H9 (cell line): ENCODE data around the gene ZNF771. TPM values are rescaled to one million over a fixed set of nuclear protein-coding genes. Genes with fewer than 3 reads are reported as not detected.

ENCODE experiments used
- DNase-seq: peaks from one replicate; pipeline ENCODE4 v3.0.0-alpha.2; 2017
- H2AFZ ChIP-seq: one replicate; pipeline ENCODE4 v1.6.1; 2013; ENCODE audit warnings: mild to moderate bottlenecking, low read length, control low read depth, moderate library complexity
- H2AK5ac ChIP-seq: 2 replicates; pipeline ENCODE4 v1.6.1; 2013; ENCODE audit warnings: low read length, control low read depth, mixed read lengths; ENCODE audit not compliant: insufficient read length
- H2BK120ac ChIP-seq: one replicate; pipeline ENCODE4 v1.6.1; 2013; ENCODE audit warnings: low read depth, mild to moderate bottlenecking, low read length, control low read depth, inconsistent platforms; ENCODE audit not compliant: poor library complexity, severe bottlenecking
- H2BK12ac ChIP-seq: 2 replicates; pipeline ENCODE4 v1.6.1; 2013; ENCODE audit warnings: low read length, control low read depth, mixed read lengths, low read depth; ENCODE audit not compliant: insufficient read length
- H2BK15ac ChIP-seq: 2 replicates; pipeline ENCODE4 v1.6.1; 2013; ENCODE audit warnings: low read depth, low read length, control low read depth
- H2BK20ac ChIP-seq: one replicate; pipeline ENCODE4 v1.6.1; 2013; ENCODE audit warnings: low read depth, mild to moderate bottlenecking, low read length, control low read depth, inconsistent platforms; ENCODE audit not compliant: poor library complexity, severe bottlenecking
- H2BK5ac ChIP-seq: 2 replicates; pipeline ENCODE4 v1.6.1; 2013; ENCODE audit warnings: low read length, control low read depth, mixed read lengths; ENCODE audit not compliant: insufficient read length
- H3K14ac ChIP-seq: 2 replicates; pipeline ENCODE4 v1.6.1; 2013; ENCODE audit warnings: low read length, control low read depth; ENCODE audit not compliant: insufficient read depth
- H3K18ac ChIP-seq: 2 replicates; pipeline ENCODE4 v1.6.1; 2013; ENCODE audit warnings: low read depth, mild to moderate bottlenecking, mixed read lengths, low read length, control low read depth; ENCODE audit not compliant: insufficient read length
- H3K23ac ChIP-seq: 2 replicates; pipeline ENCODE4 v1.6.1; 2013; ENCODE audit warnings: low read length, control low read depth, mixed read lengths, low read depth; ENCODE audit not compliant: insufficient read length
- H3K23me2 ChIP-seq: 2 replicates; pipeline ENCODE4 v1.6.1; 2013; ENCODE audit warnings: low read depth, mild to moderate bottlenecking, mixed read lengths, low read length, control low read depth; ENCODE audit not compliant: insufficient read length, poor library complexity, severe bottlenecking
- H3K27ac ChIP-seq: 2 replicates; pipeline ENCODE4 v1.5.1; 2013; ENCODE audit warnings: low read length, control low read depth, mixed read lengths, low read depth; ENCODE audit not compliant: insufficient read length
- H3K27me3 ChIP-seq: 2 replicates; pipeline ENCODE4 v1.6.1; 2013; ENCODE audit warnings: low read length, control low read depth, inconsistent platforms; ENCODE audit not compliant: insufficient read depth
- H3K4ac ChIP-seq: 2 replicates; pipeline ENCODE4 v1.6.1; 2013; ENCODE audit warnings: low read depth, mild to moderate bottlenecking, control low read depth, inconsistent platforms, low read length, moderate library complexity
- H3K4me1 ChIP-seq: 2 replicates; pipeline ENCODE4 v1.6.1; 2013; ENCODE audit warnings: low read length, control low read depth, inconsistent platforms; ENCODE audit not compliant: insufficient read depth
- H3K4me2 ChIP-seq: 2 replicates; pipeline ENCODE4 v1.6.1; 2013; ENCODE audit warnings: low read length, control low read depth, mixed read lengths; ENCODE audit not compliant: insufficient read length, insufficient read depth
- H3K56ac ChIP-seq: 2 replicates; pipeline ENCODE4 v1.6.1; 2013; ENCODE audit warnings: low read depth, mild to moderate bottlenecking, mixed read lengths, low read length, control low read depth; ENCODE audit not compliant: insufficient read length
- H3K79me1 ChIP-seq: 2 replicates; pipeline ENCODE4 v1.6.1; 2013; ENCODE audit warnings: low read depth, mild to moderate bottlenecking, moderate library complexity, low read length, control low read depth, inconsistent platforms; ENCODE audit not compliant: insufficient read depth, poor library complexity, severe bottlenecking
- H3K79me2 ChIP-seq: 2 replicates; pipeline ENCODE4 v1.6.1; 2013; ENCODE audit warnings: low read length, control low read depth, inconsistent platforms; ENCODE audit not compliant: insufficient read depth
- H3K9ac ChIP-seq: 2 replicates; pipeline ENCODE4 v1.6.1; 2013; ENCODE audit warnings: low read length, control low read depth, mixed read lengths; ENCODE audit not compliant: insufficient read length; ENCODE audit errors: extremely low read depth
- H3K9me3 ChIP-seq: one replicate; pipeline ENCODE4 v1.6.1; 2013; ENCODE audit warnings: low read depth, low read length, inconsistent platforms; ENCODE audit not compliant: control insufficient read depth
- H3T11ph ChIP-seq: one replicate; pipeline ENCODE4 v1.6.1; 2013; ENCODE audit warnings: mild to moderate bottlenecking, low read length, control low read depth, inconsistent platforms
- H4K20me1 ChIP-seq: one replicate; pipeline ENCODE4 v1.6.1; 2013; ENCODE audit not compliant: control insufficient read depth, insufficient read length, insufficient read depth
- H4K5ac ChIP-seq: 2 replicates; pipeline ENCODE4 v1.6.1; 2013; ENCODE audit warnings: low read depth, mild to moderate bottlenecking, mixed read lengths, low read length, control low read depth; ENCODE audit not compliant: insufficient read length
- H4K8ac ChIP-seq: replicated peaks from 2 replicates; pipeline ENCODE4 v1.6.1; 2013; ENCODE audit warnings: low read length, control low read depth, mixed read lengths, low read depth; ENCODE audit not compliant: insufficient read length
- H4K91ac ChIP-seq: 2 replicates; pipeline ENCODE4 v1.6.1; 2013; ENCODE audit warnings: low read depth, mild to moderate bottlenecking, moderate library complexity, mixed read lengths, low read length, control low read depth; ENCODE audit not compliant: insufficient read length
- H3K27ac Mint-ChIP-seq, 3 experiments: 2 replicates in 2 of 3; 3 replicates in 1 of 3; pipeline ENCODE4 v1.8.0; 2020 to 2021; ENCODE audit warnings: mixed read lengths in 3 of 3, mild to moderate bottlenecking in 1 of 3, moderate library complexity in 1 of 3
- H3K27me3 Mint-ChIP-seq: 2 replicates; pipeline ENCODE4 v1.8.0; 2021; ENCODE audit warnings: low read depth, mild to moderate bottlenecking, moderate library complexity, mixed read lengths
- H3K36me3 Mint-ChIP-seq, 3 experiments: 2 replicates in 2 of 3; 3 replicates in 1 of 3; pipeline ENCODE4 v1.8.0; 2020 to 2021; ENCODE audit warnings: low read depth in 3 of 3, mixed read lengths in 3 of 3; ENCODE audit not compliant: insufficient read depth in 1 of 3
- H3K4me1 Mint-ChIP-seq, 2 experiments: 2 replicates each; pipeline ENCODE4 v1.8.0; 2020; ENCODE audit warnings: mixed read lengths in 2 of 2
- H3K4me3 Mint-ChIP-seq, 2 experiments: 2 replicates in 1 of 2; 3 replicates in 1 of 2; pipeline ENCODE4 v1.8.0; 2020 to 2021; ENCODE audit warnings: mild to moderate bottlenecking in 2 of 2, mixed read lengths in 2 of 2, moderate library complexity in 1 of 2
- H3K9me3 Mint-ChIP-seq, 2 experiments: 2 replicates in 1 of 2; 3 replicates in 1 of 2; pipeline ENCODE4 v1.8.0; 2020; ENCODE audit warnings: mild to moderate bottlenecking in 2 of 2, mixed read lengths in 2 of 2, moderate library complexity in 1 of 2
- CTCF ChIP-seq: fragments of 200-600 bp; sonication (generic); conservative IDR thresholded peaks from 3 replicates; pipeline ENCODE4 v1.8.0; 2021; ENCODE audit warnings: antibody characterized with exemption, mild to moderate bottlenecking
- WGBS: extraction: QIAGEN DNeasy Blood & Tissue Kit; methylation state at CpG from one replicate; pipeline ENCODE4 v1.1.7; 2013; ENCODE audit warnings: missing lambda C conversion rate, low lambda C conversion rate, mixed read lengths; ENCODE audit not compliant: insufficient read length; ENCODE audit errors: extremely low coverage; 5-methylcytosine and 5-hydroxymethylcytosine counted together
- total RNA-seq: library from RNA; stranded (reverse); gene quantifications from 2 replicates; pipeline ENCODE4 v1.2.1, GENCODE V29; 2021

Gene ZNF771
- total RNA-seq, 1 experiment from 2014 or later: 10.5 TPM

GRCh38 chr16:30416047-30416603 lies 8.7 kb downstream of the ZNF771 start:
- Histone ChIP-seq H2BK15ac (no peak overlapping the region), H3K27ac (no peak overlapping the region), H2BK120ac (no peak overlapping the region), H3K23ac (no peak overlapping the region), H3K56ac (no peak overlapping the region), H2BK12ac (no peak overlapping the region), H4K20me1 (no peaks in the 10 kb centered on the region), H3T11ph (no peak overlapping the region), H2AFZ (no peak overlapping the region), H3K27me3 (no peaks in the 10 kb centered on the region), H2BK5ac (no peak overlapping the region), H4K8ac (no peak overlapping the region), H3K79me2 (no peaks in the 10 kb centered on the region), H3K23me2 (peaks cover 8% of the 10 kb centered on the region), H3K18ac (no peak overlapping the region), H2BK20ac (no peak overlapping the region), H2AK5ac (no peak overlapping the region), H3K14ac (no peak overlapping the region), H4K5ac (no peak overlapping the region), H3K9ac (no peak overlapping the region), H3K79me1 (no peaks in the 10 kb centered on the region), H3K4ac (no peak overlapping the region), H3K9me3 (no peaks in the 10 kb centered on the region), H4K91ac (no peak overlapping the region), H3K4me1 (no peaks in the 10 kb centered on the region), H3K4me2 (no peak overlapping the region)
- Mint-ChIP-seq H3K9me3 (no peaks in the 10 kb centered on the region; a peak in 1 of 5 replicates), H3K4me3 (no peak overlapping the region), H3K27ac (no peak overlapping the region), H3K27me3 (no peaks in the 10 kb centered on the region; the same call in none of the 2 replicates), H3K36me3 (peaks cover 19 to 43% (median 39%) of the 10 kb centered on the region in 3 experiments; a peak in 6 of 7 replicates), H3K4me1 (peaks cover 7 to 12% of the 10 kb centered on the region in 2 experiments)
- no peak for DNase-seq
- WGBS: no CpG with 5 or more reads among the region's 4 CpGs
- TF ChIP-seq CTCF: no peak
